AG10803 (cell line): Measurements from ENCODE around the gene PPP2R2C.

ENCODE experiments used
- DNase-seq: peaks from one replicate; pipeline ENCODE4 v3.0.0; 2010; ENCODE audit warnings: low read depth
- H3K4me3 ChIP-seq: 2 replicates; pipeline ENCODE4 v1.5.1; 2011; ENCODE audit warnings: mild to moderate bottlenecking, low read length, control low read depth
- TF ChIP-seq, protein P1 (sequence below): conservative IDR thresholded peaks from 2 replicates; pipeline ENCODE4 v1.5.1; 2011; ENCODE audit warnings: mild to moderate bottlenecking, low read length, control low read depth, inconsistent platforms

Gene PPP2R2C

DNA sequence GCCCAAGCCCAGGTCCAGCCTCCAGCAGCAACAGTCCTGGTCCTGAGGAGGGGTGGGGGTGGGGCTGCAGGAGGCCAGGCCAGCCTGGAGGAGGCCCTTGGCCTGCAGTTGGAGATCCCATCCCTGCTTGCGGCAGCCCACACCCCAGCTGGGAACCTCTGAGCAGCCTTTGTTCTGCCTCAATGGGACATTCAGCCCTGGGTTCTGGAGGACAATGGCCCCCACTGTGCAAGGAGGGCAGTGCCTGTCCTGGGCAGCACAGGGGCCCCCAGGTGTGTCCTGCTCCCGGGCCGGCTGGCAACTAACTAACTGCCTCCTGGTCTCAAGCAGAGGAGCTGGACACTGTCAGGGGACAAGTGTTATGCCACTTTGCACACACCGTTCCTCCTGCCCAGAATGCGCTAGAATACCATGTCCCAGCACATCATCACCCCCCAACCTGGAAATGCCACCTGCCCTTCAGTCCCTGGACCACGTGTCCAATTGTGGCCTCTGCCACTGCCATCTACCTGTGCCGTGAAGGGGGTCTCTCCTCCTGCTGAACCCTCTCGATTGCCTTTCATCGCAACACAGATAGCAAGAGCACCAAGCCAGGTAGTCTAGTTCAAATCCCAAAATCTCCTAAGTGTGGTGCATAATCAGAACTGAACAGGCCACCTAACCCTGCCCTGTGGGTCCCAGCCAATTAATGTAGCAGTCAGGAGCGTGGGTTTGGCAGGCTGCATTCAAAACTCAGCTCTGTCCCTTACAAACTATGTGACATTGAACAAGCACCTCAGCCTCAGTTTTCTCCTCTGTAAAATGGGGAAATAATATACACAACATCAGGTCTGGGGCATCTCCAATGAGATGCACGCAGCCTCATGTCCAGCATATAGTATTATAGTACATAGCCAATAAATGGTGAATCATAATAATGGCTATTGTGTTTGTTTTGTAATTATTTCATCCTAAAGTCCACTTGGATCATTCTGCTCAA, 8.8 kb downstream of the PPP2R2C start:
- TF ChIP-seq, protein P1, sequence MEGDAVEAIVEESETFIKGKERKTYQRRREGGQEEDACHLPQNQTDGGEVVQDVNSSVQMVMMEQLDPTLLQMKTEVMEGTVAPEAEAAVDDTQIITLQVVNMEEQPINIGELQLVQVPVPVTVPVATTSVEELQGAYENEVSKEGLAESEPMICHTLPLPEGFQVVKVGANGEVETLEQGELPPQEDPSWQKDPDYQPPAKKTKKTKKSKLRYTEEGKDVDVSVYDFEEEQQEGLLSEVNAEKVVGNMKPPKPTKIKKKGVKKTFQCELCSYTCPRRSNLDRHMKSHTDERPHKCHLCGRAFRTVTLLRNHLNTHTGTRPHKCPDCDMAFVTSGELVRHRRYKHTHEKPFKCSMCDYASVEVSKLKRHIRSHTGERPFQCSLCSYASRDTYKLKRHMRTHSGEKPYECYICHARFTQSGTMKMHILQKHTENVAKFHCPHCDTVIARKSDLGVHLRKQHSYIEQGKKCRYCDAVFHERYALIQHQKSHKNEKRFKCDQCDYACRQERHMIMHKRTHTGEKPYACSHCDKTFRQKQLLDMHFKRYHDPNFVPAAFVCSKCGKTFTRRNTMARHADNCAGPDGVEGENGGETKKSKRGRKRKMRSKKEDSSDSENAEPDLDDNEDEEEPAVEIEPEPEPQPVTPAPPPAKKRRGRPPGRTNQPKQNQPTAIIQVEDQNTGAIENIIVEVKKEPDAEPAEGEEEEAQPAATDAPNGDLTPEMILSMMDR: no peak
- no peak overlapping the region for H3K4me3 ChIP-seq
- no peak for DNase-seq

DNA sequence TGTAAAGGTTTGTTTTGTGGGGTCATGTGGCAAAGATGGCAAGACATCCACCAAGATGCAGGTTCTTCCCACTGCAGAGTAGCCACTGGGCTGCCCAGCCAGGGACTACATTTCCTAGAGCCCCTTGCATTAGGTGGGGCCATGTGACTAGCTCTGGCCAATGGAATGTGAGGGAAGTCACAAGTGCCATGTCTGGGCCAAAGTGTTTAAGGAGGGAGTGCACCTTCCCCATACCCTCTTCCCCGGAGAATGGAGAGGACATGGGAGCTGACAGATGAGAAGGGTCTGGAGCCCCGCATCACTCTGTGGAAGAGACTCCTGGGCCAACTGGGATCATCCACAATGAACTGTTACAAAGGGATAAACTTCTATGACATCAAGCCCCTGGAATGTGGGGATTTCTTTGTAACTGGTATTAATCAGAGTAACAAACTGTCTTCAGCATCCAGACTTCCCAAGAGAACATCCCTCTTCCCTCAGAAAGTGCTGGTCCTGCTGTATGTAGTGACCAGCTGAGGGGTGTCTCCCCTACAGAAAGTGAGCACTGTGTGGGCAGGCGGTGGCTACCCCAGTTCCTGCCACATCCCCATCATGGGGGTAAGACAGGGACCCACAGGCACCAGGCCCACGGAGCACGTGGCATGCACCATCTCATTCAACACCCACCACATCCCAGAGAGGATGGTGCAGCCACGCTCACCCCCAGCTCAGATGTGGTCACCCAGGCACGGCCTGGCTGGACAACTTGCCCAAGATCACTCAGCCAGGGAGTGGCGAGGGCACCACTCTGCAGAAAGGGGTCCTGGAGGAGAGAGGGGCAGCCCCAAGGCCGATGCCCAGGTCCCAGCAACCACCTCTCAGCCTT, 10.9 kb downstream of the PPP2R2C start:
- DNase-seq: no peak
- H3K4me3 ChIP-seq: no peak overlapping the region
- TF ChIP-seq, protein P1: no peak

DNA sequence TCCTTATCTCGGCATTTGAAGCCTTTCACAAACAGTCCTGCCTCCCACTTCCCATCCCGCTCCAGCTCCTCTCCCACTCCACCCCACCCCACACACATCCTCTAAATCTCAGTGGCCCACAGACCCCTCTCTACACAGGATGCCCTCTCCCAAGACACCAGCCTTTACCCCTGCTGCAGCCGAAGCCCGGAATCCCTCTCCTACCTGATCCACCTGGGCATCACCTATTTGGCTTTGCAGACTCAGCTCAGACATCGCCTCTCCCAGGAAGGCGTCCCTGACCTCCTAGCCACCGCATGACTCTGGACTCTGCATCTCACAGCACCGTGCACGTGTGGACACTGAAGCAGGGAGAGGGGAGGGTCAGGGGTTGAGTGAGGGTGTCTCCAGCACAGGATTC, 11.5 kb downstream of the PPP2R2C start:
- DNase-seq: no peak
- TF ChIP-seq, protein P1: no peak
- no peak overlapping the region for H3K4me3 ChIP-seq

DNA sequence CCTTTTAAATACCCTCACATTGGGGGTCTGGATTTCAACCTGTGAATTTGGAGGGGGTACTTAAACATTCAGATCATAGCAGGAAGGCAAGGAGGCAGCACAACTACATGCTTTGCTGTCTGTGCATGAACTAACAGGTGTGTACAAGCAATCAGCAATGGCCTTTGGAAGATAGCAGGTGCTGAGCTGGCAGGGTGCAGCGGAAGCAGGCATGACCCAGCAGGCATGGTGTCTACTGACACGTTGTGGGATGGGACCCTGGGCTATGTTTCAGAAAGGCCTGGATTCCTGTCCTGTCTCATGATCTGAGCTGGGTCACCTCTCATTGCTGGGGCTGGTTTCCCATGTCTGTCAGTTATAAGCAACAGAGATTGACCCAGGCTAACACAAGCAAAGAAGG, 13.9 kb downstream of the PPP2R2C start:
- DNase-seq: no peak
- H3K4me3 ChIP-seq: no peak overlapping the region
- TF ChIP-seq, protein P1: no peak

DNA sequence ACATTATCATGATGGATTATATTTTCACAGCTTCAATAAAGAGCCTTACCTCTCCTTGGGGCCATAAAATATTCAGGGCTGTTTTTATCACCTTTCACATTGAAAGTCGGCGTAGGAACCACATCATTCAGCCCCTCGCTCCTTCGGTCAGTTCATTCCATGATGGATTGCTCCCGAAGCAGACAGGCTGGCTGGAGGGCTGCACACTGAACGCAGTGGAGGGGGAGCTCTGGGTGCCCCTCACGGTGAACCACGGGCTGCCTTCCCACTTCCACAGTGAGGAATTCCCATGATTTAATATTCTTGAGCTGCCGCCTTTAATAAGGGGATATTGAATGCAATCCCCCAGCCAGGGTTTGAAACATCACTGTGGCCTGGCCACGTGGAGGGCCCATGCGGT, 16.0 kb downstream of the PPP2R2C start:
- no peak for DNase-seq
- H3K4me3 ChIP-seq: no peak overlapping the region
- TF ChIP-seq, protein P1: no peak

DNA sequence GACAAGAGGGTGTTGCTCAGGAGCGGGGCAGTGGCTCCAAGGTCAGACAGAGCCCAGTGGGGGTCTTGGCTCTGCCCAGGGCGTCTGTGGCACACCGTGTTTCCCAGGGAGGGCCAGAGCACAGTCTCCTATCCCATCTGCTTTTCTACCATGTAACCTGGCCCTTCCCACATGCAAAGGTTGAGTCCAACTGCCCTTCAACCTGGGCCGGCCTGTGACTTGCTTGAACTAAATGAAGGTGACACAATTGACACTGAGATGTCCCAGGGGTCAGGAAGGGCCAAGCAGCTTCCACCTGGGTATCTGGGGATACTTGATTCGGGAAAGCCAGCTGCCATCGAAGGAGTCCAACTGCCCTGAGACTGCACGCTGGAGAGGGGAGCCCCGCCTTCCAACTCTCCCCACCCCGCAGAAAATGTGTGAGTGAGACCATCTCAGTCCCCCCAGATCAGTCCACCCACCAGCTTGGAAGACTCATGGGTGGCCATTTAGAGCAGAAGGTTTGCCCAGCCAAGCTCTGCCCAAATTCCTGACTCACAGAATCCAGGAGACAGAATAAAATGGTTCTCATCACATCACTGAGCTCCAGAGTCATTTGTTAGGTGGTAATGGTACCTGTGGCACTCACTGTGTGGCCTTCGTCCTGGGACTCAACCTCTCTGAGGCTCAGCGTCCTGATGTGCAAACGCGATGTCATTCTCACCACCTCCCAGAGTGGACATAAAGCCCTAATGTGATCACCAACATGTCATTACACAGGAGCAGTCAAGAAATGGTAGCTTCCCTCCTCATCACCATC, 18.1 kb downstream of the PPP2R2C start:
- TF ChIP-seq, protein P1: no peak
- no peak for DNase-seq
- no peak overlapping the region for H3K4me3 ChIP-seq
